Neural crest cell (in vitro differentiated cells): Measurements from ENCODE around the gene MYH13. TPM values are rescaled to one million over a fixed set of nuclear protein-coding genes. Genes with fewer than 3 reads are reported as not detected.

ENCODE experiments used
- DNase-seq: peaks from one replicate; pipeline ENCODE4 v3.0.0; 2021; ENCODE audit warnings: low read depth, mixed read lengths, low spot score
- H3K27ac Mint-ChIP-seq: one replicate; pipeline ENCODE4 v1.8.0; 2021; ENCODE audit warnings: mild to moderate bottlenecking, mixed read lengths; ENCODE audit not compliant: unreplicated experiment
- H3K27me3 Mint-ChIP-seq: 2 replicates; pipeline ENCODE4 v1.8.0; 2021; ENCODE audit warnings: low read depth, mild to moderate bottlenecking, mixed read lengths
- H3K36me3 Mint-ChIP-seq: 2 replicates; pipeline ENCODE4 v1.8.0; 2021; ENCODE audit warnings: low read depth, mild to moderate bottlenecking, mixed read lengths
- H3K4me1 Mint-ChIP-seq: 2 replicates; pipeline ENCODE4 v1.8.0; 2021; ENCODE audit warnings: mixed read lengths
- H3K4me3 Mint-ChIP-seq: one replicate; pipeline ENCODE4 v1.8.0; 2021; ENCODE audit warnings: mild to moderate bottlenecking, mixed read lengths
- H3K9me3 Mint-ChIP-seq: 2 replicates; pipeline ENCODE4 v1.8.0; 2021; ENCODE audit warnings: mixed read lengths
- CTCF ChIP-seq: fragments of 200-600 bp; sonication (generic); conservative IDR thresholded peaks from 2 replicates; pipeline ENCODE4 v1.5.0; 2021; ENCODE audit warnings: antibody characterized with exemption, mild to moderate bottlenecking
- total RNA-seq: library from RNA; stranded (reverse); gene quantifications from 2 replicates; pipeline ENCODE4 v1.2.1, GENCODE V29; 2021

MYH13 gene
- total RNA-seq, 1 donor from 2014 or later = not detected

GRCh38 chr17:10275418-10275817, 97.4 kb downstream of the MYH13 start:
- no peaks in the 10 kb centered on the region for H3K36me3 Mint-ChIP-seq
- DNase-seq = no peak
- H3K27me3 Mint-ChIP-seq = peaks cover 7% of the 10 kb centered on the region
- H3K27ac Mint-ChIP-seq = no peak overlapping the region
- peaks cover 7% of the 10 kb centered on the region for H3K4me1 Mint-ChIP-seq
- no peaks in the 10 kb centered on the region for H3K9me3 Mint-ChIP-seq
- H3K4me3 Mint-ChIP-seq = no peak overlapping the region
- TF ChIP-seq CTCF = no peak

GRCh38 chr17:10271106-10271562, 101.7 kb downstream of the MYH13 start:
- Mint-ChIP-seq H3K36me3 (no peaks in the 10 kb centered on the region), H3K4me1 (no peaks in the 10 kb centered on the region), H3K4me3 (no peak overlapping the region), H3K9me3 (peaks cover 6% of the 10 kb centered on the region), H3K27ac (no peak overlapping the region), H3K27me3 (peaks cover 3% of the 10 kb centered on the region)
- no peak for DNase-seq
- no peak for TF ChIP-seq CTCF

GRCh38 chr17:10270258-10270657, 102.5 kb downstream of the MYH13 start:
- Mint-ChIP-seq H3K4me1 (peaks cover 4% of the 10 kb centered on the region), H3K27ac (no peak overlapping the region), H3K27me3 (peaks cover 3% of the 10 kb centered on the region), H3K9me3 (peaks cover 6% of the 10 kb centered on the region), H3K4me3 (no peak overlapping the region), H3K36me3 (no peaks in the 10 kb centered on the region)
- no peak for DNase-seq
- no peak for TF ChIP-seq CTCF

- H3K4me1 Mint-ChIP-seq = peaks cover 4% of the 10 kb centered on the region
- TF ChIP-seq CTCF = no peak
- peaks cover 6% of the 10 kb centered on the region for H3K9me3 Mint-ChIP-seq
- no peak overlapping the region for H3K27ac Mint-ChIP-seq
- no peaks in the 10 kb centered on the region for H3K36me3 Mint-ChIP-seq
- no peak for DNase-seq
- H3K27me3 Mint-ChIP-seq = peaks cover 3% of the 10 kb centered on the region
- no peak overlapping the region for H3K4me3 Mint-ChIP-seq
Observed at GRCh38 chr17:10268005-10268404, 104.8 kb downstream of the MYH13 start.

- TF ChIP-seq CTCF = no peak
- DNase-seq = no peak
- peaks cover 6% of the 10 kb centered on the region for H3K9me3 Mint-ChIP-seq
- H3K36me3 Mint-ChIP-seq = no peaks in the 10 kb centered on the region
- H3K4me1 Mint-ChIP-seq = peaks cover 5% of the 10 kb centered on the region
- H3K27me3 Mint-ChIP-seq = no peaks in the 10 kb centered on the region
- H3K27ac Mint-ChIP-seq = no peak overlapping the region
- no peak overlapping the region for H3K4me3 Mint-ChIP-seq
Observed at GRCh38 chr17:10266296-10266876, 106.4 kb downstream of the MYH13 start.
